Fibroblast of lung (primary cell): ENCODE measurements around the gene DUS2. TPM values are rescaled to one million over a fixed set of nuclear protein-coding genes. Genes with fewer than 3 reads are reported as not detected.
A peak's percentile ranks its signal among the peaks of the same experiment; 100 is the strongest.

Experiments
- DNase-seq, 2 donors: peaks; one replicate each; pipeline versions ENCODE4 v3.0.0 to v3.0.0-alpha.2; 2010; ENCODE audit warnings: low read depth in 2 of 2
- H2AFZ ChIP-seq: 2 replicates; pipeline ENCODE4 v1.5.1; 2012; ENCODE audit warnings: low read length, control low read depth, inconsistent platforms
- H3K27ac ChIP-seq: 2 replicates; pipeline ENCODE4 v1.5.1; 2011; ENCODE audit warnings: low read length, control low read depth; ENCODE audit not compliant: insufficient read depth
- H3K27me3 ChIP-seq: 2 replicates; pipeline ENCODE4 v1.5.1; 2011; ENCODE audit warnings: mild to moderate bottlenecking, low read length; ENCODE audit not compliant: control insufficient read depth, insufficient read depth
- H3K36me3 ChIP-seq: 2 replicates; pipeline ENCODE4 v1.5.1; 2011; ENCODE audit warnings: low read length; ENCODE audit not compliant: control insufficient read depth, insufficient read depth
- H3K4me1 ChIP-seq: 2 replicates; pipeline ENCODE4 v1.5.1; 2011; ENCODE audit warnings: low read length; ENCODE audit not compliant: control insufficient read depth, insufficient read depth; ENCODE audit errors: extremely low read depth
- H3K4me2 ChIP-seq: 2 replicates; pipeline ENCODE4 v1.5.1; 2011; ENCODE audit warnings: low read length, control low read depth; ENCODE audit not compliant: insufficient read depth; ENCODE audit errors: extremely low read depth
- H3K4me3 ChIP-seq, 4 experiments: fragments of 200-600 bp in 1 of 4; sonication (generic) in 1 of 4; replicated peaks in 1 of 4; 2 replicates each; pipeline ENCODE4 v1.5.1; 2011 to 2016; ENCODE audit warnings: low read length in 4 of 4, low read depth in 3 of 4, mild to moderate bottlenecking in 3 of 4, control low read depth in 2 of 4, inconsistent platforms in 1 of 4, mixed read lengths in 1 of 4; ENCODE audit not compliant: insufficient read depth in 1 of 4; ENCODE audit errors: control extremely low read depth in 1 of 4
- H3K79me2 ChIP-seq: 2 replicates; pipeline ENCODE4 v1.5.1; 2012; ENCODE audit warnings: mild to moderate bottlenecking, low read length, inconsistent platforms; ENCODE audit not compliant: control insufficient read depth, insufficient read depth
- H3K9ac ChIP-seq: 2 replicates; pipeline ENCODE4 v1.5.1; 2011; ENCODE audit warnings: mild to moderate bottlenecking, low read length, control low read depth; ENCODE audit not compliant: insufficient read depth
- H3K9me3 ChIP-seq: 2 replicates; pipeline ENCODE4 v1.5.1; 2012; ENCODE audit warnings: low read depth, low read length; ENCODE audit not compliant: control insufficient read depth, insufficient read depth
- H4K20me1 ChIP-seq: 2 replicates; pipeline ENCODE4 v1.5.1; 2011; ENCODE audit warnings: low read length; ENCODE audit not compliant: control insufficient read depth, insufficient read depth; ENCODE audit errors: extremely low read depth
- CTCF ChIP-seq, 2 donors: IDR thresholded peaks in 1 of 2; conservative IDR thresholded peaks in 1 of 2; 1 replicate in 1 of 2; 2 replicates in 1 of 2; pipeline ENCODE4 v1.5.1; 2011 to 2012; ENCODE audit warnings: low read length in 2 of 2, control low read depth in 1 of 2, inconsistent platforms in 1 of 2, low read depth in 1 of 2, mild to moderate bottlenecking in 1 of 2
- EZH2 ChIP-seq: IDR thresholded peaks from 2 replicates; pipeline ENCODE4 v1.5.1; 2012; ENCODE audit warnings: low read length, control low read depth, mild to moderate bottlenecking; ENCODE audit errors: missing control alignments
- polyA plus RNA-seq, 2 donors: library from polyadenylated mRNA; depleted of rRNA in 1 of 2; stranded (reverse) in 1 of 2; unstranded in 1 of 2; fragments of >200 nt; gene quantifications; 2 replicates each; pipeline ENCODE4 v1.2.1, GENCODE V29; 2011 to 2012; ENCODE audit warnings: missing spikeins in 1 of 2
- total RNA-seq: library from RNA; depleted of rRNA; stranded (reverse); fragments of >200 nt; gene quantifications from 2 replicates; pipeline ENCODE4 v1.2.1, GENCODE V29; 2014

The DUS2 gene
- total and polyA plus RNA-seq, 2 donors (not counting 1 experiment from before 2014, with no cell fraction given): 10.2 to 16.8 TPM

- H2AFZ ChIP-seq: no peak overlapping the region
- H3K9me3 ChIP-seq: no peaks in the 10 kb centered on the region
- no peak overlapping the region for H3K27ac ChIP-seq
- H3K4me2 ChIP-seq: no peak overlapping the region
- H3K4me1 ChIP-seq: peaks cover 2% of the 10 kb centered on the region
- peak in 1 of 2 donors; percentile 29 for DNase-seq
- no peak overlapping the region for H3K9ac ChIP-seq
- no peaks in the 10 kb centered on the region for H4K20me1 ChIP-seq
- no peaks in the 10 kb centered on the region for H3K27me3 ChIP-seq
- TF ChIP-seq EZH2: no peak
- H3K4me3 ChIP-seq: no peak overlapping the region
- H3K36me3 ChIP-seq: no peaks in the 10 kb centered on the region
- H3K79me2 ChIP-seq: no peaks in the 10 kb centered on the region
These were observed 8.9 kb downstream of the DUS2 start for GRCh38 chr16:68031951-68032350.

GRCh38 chr16:68033101-68033500, 10.0 kb downstream of the DUS2 start:
- H3K79me2 ChIP-seq: no peaks in the 10 kb centered on the region
- no peak overlapping the region for H2AFZ ChIP-seq
- peaks cover 2% of the 10 kb centered on the region for H3K36me3 ChIP-seq
- H3K27ac ChIP-seq: no peak overlapping the region
- TF ChIP-seq EZH2 (no peak), CTCF (conservative IDR thresholded peaks at IDR 0.05 in 1 of 2, IDR thresholded peaks at IDR 0.05 in 1 of 2; ENCODE audit: low read depth in 1 of 2, low read length in 2 of 2) (no peak)
- H3K4me2 ChIP-seq: no peak overlapping the region
- H3K9me3 ChIP-seq: no peaks in the 10 kb centered on the region
- H4K20me1 ChIP-seq: no peaks in the 10 kb centered on the region
- H3K9ac ChIP-seq: no peak overlapping the region
- H3K4me3 ChIP-seq: no peak overlapping the region
- DNase-seq: peak in 1 of 2 donors; percentile 58
- H3K4me1 ChIP-seq: peaks cover 2% of the 10 kb centered on the region
- no peaks in the 10 kb centered on the region for H3K27me3 ChIP-seq

GRCh38 chr16:68035227-68035626, 12.1 kb downstream of the DUS2 start:
- Histone ChIP-seq H3K4me3 (no peak overlapping the region), H3K4me2 (no peak overlapping the region), H2AFZ (no peak overlapping the region), H3K4me1 (no peaks in the 10 kb centered on the region), H3K36me3 (peaks cover 3% of the 10 kb centered on the region), H3K9ac (no peak overlapping the region), H3K79me2 (no peaks in the 10 kb centered on the region), H4K20me1 (no peaks in the 10 kb centered on the region), H3K9me3 (no peaks in the 10 kb centered on the region), H3K27ac (no peak overlapping the region), H3K27me3 (no peaks in the 10 kb centered on the region)
- no peak for TF ChIP-seq EZH2
- no peak for TF ChIP-seq CTCF (conservative IDR thresholded peaks at IDR 0.05 in 1 of 2, IDR thresholded peaks at IDR 0.05 in 1 of 2; ENCODE audit: low read depth in 1 of 2, low read length in 2 of 2)
- DNase-seq: no peak
